Measurements from ENCODE around the gene UPF3B. TPM values are rescaled to one million over a fixed set of nuclear protein-coding genes. Genes with fewer than 3 reads are reported as not detected.
"Not testable (repeated sequence)": the region's sequence is repeated elsewhere in the genome, so short reads cannot be mapped to it uniquely, and the experiment has no call there.

The UPF3B gene
- total RNA-seq, 1 experiment from 2014 or later, result 17.4 TPM

DNA sequence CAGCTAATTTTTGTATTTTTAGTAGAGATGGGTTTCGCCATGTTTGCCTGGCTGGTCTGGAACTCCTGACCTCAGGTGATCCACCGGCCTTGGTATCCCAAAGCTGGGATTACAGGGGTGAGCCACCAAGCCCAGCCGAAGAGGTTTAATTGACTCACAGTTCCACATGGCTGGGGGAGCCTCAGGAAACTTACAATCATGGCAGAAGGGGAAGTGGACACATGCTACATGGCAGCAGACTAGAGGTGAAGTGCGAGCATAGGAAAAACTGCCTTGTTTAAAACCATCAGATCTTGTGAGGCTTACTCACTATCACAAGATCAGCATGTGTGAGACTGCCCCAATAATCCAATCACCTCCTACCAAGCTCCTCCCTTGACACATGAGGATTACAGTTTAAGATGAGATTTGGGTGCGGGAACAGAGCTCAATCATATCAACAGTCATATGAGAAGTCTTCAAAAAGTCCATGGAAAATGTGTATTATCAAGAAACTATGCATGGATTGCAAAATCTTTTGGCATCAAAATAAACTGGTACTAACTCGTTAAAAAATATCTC, 35.6 kb downstream of the UPF3B start:
- no peak for DNase-seq (ENCODE audit: unreplicated experiment)
- POLR2A ChIA-PET, result interaction anchor here (0.6 to 0.9 kb wide), 3 partner anchors 9 to 38 kb away, joined by 3 read pairs; no protein-coding TSS in a partner anchor
- TF ChIP-seq, protein P1, sequence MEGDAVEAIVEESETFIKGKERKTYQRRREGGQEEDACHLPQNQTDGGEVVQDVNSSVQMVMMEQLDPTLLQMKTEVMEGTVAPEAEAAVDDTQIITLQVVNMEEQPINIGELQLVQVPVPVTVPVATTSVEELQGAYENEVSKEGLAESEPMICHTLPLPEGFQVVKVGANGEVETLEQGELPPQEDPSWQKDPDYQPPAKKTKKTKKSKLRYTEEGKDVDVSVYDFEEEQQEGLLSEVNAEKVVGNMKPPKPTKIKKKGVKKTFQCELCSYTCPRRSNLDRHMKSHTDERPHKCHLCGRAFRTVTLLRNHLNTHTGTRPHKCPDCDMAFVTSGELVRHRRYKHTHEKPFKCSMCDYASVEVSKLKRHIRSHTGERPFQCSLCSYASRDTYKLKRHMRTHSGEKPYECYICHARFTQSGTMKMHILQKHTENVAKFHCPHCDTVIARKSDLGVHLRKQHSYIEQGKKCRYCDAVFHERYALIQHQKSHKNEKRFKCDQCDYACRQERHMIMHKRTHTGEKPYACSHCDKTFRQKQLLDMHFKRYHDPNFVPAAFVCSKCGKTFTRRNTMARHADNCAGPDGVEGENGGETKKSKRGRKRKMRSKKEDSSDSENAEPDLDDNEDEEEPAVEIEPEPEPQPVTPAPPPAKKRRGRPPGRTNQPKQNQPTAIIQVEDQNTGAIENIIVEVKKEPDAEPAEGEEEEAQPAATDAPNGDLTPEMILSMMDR (IDR thresholded peaks at IDR 0.05; ENCODE audit: unreplicated experiment), result no peak
- H3K4me1 Mint-ChIP-seq (ENCODE audit: insufficient read depth, unreplicated experiment), result no peaks in the 10 kb centered on the region
- BruUV-seq (replicated peaks), result no TSS peak
- intact Hi-C loops (cut with micrococcal nuclease), result no loop called here
- H3K27ac Mint-ChIP-seq (ENCODE audit: low read depth, unreplicated experiment), result no peak overlapping the region
- CTCF ChIA-PET, result interaction anchor here (1.5 kb wide), 1 partner anchor 54 kb away, joined by 3 read pairs; no protein-coding TSS in a partner anchor
- peaks cover 28% of the 10 kb centered on the region for H3K27me3 Mint-ChIP-seq (ENCODE audit: insufficient read depth, unreplicated experiment)
- no peaks in the 10 kb centered on the region for H3K36me3 Mint-ChIP-seq (ENCODE audit: insufficient read depth, unreplicated experiment)
- H3K9me3 Mint-ChIP-seq (ENCODE audit: unreplicated experiment), result no peaks in the 10 kb centered on the region
- H3K4me3 Mint-ChIP-seq (ENCODE audit: unreplicated experiment), result no peak overlapping the region

DNA sequence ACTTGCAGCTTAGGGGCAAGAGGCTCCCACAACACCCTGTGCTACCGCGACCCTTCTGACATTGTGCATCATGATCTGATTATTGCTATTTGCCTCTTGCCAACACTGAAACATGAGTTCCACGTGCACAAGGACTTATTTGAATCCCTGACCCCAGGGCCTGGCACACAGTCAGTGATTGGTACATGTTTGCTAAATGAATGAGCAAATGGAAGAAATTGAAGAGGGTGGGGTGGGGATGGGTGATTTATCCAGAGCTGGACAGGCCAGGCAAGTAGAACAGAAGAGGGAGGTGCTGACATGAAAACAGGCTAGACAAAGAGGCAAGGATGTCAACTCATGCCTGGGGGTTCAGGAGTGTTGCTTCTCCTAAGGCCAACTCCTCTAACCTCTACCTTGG, 36.5 kb downstream of the UPF3B start:
- H3K27ac Mint-ChIP-seq (ENCODE audit: low read depth, unreplicated experiment), result no peak overlapping the region
- H3K4me1 Mint-ChIP-seq (ENCODE audit: insufficient read depth, unreplicated experiment), result no peaks in the 10 kb centered on the region
- peaks cover 31% of the 10 kb centered on the region for H3K27me3 Mint-ChIP-seq (ENCODE audit: insufficient read depth, unreplicated experiment)
- BruUV-seq (replicated peaks), result no TSS peak
- POLR2A ChIA-PET, result no interaction called here
- CTCF ChIA-PET, result interaction anchor here (1.5 kb wide), 1 partner anchor 55 kb away, joined by 3 read pairs; no protein-coding TSS in a partner anchor
- H3K4me3 Mint-ChIP-seq (ENCODE audit: unreplicated experiment), result no peak overlapping the region
- DNase-seq (ENCODE audit: unreplicated experiment), result no peak
- TF ChIP-seq, protein P1 (IDR thresholded peaks at IDR 0.05; ENCODE audit: unreplicated experiment), result no peak
- intact Hi-C loops (cut with micrococcal nuclease), result no loop called here
- H3K36me3 Mint-ChIP-seq (ENCODE audit: insufficient read depth, unreplicated experiment), result no peaks in the 10 kb centered on the region
- H3K9me3 Mint-ChIP-seq (ENCODE audit: unreplicated experiment), result no peaks in the 10 kb centered on the region

DNA sequence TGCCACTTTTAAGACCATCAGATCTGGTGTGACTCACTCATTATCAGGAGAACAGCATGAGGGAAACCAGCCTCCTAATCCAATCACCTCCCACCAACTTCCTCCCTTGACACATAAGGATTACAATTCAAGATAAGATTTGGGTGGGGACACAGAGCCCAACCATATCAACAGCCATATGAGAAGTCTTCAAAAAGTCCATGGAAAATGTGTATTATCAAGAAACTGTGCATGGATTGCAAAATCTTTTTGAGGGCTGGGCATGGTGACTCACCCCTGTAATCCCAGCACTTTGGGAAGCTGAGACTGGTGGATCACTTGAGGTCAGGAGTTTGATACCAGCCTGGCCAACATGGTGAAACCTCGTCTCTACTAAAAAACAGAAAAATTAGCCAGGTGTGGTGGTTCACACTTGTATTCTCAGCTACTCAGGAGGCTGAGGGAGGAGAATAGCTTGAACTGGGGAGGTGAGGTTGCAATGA, 43.5 kb downstream of the UPF3B start:
- ChIA-PET POLR2A (interaction anchor here (2.5 kb wide), 1 partner anchor 17 kb away, joined by 7 read pairs; the partner anchor contains the start of gene RPL39), CTCF (interaction anchor here (0.5 to 0.6 kb wide), 2 partner anchors 74 to 382 kb away, joined by 3 to 5 read pairs; no protein-coding TSS in a partner anchor)
- Mint-ChIP-seq H3K36me3 (ENCODE audit: insufficient read depth, unreplicated experiment) (no peaks in the 10 kb centered on the region), H3K27me3 (ENCODE audit: insufficient read depth, unreplicated experiment) (peaks cover 14% of the 10 kb centered on the region), H3K4me1 (ENCODE audit: insufficient read depth, unreplicated experiment) (no peaks in the 10 kb centered on the region), H3K27ac (ENCODE audit: low read depth, unreplicated experiment) (no peak overlapping the region), H3K4me3 (ENCODE audit: unreplicated experiment) (no peak overlapping the region), H3K9me3 (ENCODE audit: unreplicated experiment) (no peaks in the 10 kb centered on the region)
- TF ChIP-seq, protein P1 (IDR thresholded peaks at IDR 0.05; ENCODE audit: unreplicated experiment), result no peak
- intact Hi-C loops (cut with micrococcal nuclease), result no loop called here
- DNase-seq (ENCODE audit: unreplicated experiment), result no peak
- BruUV-seq (replicated peaks), result no TSS peak

GRCh38 chrX:119808461-119808860, 44.3 kb downstream of the UPF3B start:
- intact Hi-C loops (cut with micrococcal nuclease); BruUV-seq (replicated peaks); H3K27ac Mint-ChIP-seq (ENCODE audit: low read depth, unreplicated experiment); H3K4me3 Mint-ChIP-seq (ENCODE audit: unreplicated experiment); DNase-seq (ENCODE audit: unreplicated experiment); H3K36me3 Mint-ChIP-seq (ENCODE audit: insufficient read depth, unreplicated experiment); H3K9me3 Mint-ChIP-seq (ENCODE audit: unreplicated experiment); H3K4me1 Mint-ChIP-seq (ENCODE audit: insufficient read depth, unreplicated experiment): not testable (repeated sequence)
- CTCF ChIA-PET, result interaction anchor here (0.6 kb wide), 1 partner anchor 382 kb away, joined by 5 read pairs; no protein-coding TSS in a partner anchor
- peaks cover 14% of the 10 kb centered on the region for H3K27me3 Mint-ChIP-seq (ENCODE audit: insufficient read depth, unreplicated experiment)
- POLR2A ChIA-PET, result interaction anchor here (2.5 kb wide), 1 partner anchor 17 kb away, joined by 7 read pairs; the partner anchor contains the start of gene RPL39

Data from MCF 10A (cell line).